Stimulated activated naive CD8-positive, alpha-beta T cell treated with anti-CD3 and anti-CD28 coated beads, Interleukin-15, amount 100 ng/mL, for 72 hours (primary cell): Measurements from ENCODE around the gene C2CD4C.
A peak's percentile ranks its signal among the peaks of the same experiment; 100 is the strongest.
"Not testable (repeated sequence)": the region's sequence is repeated elsewhere in the genome, so short reads cannot be mapped to it uniquely, and the experiment has no call there.

Experiments
- ATAC-seq: fragments of 150-1000 bp; cut with Tn5 transposase; 2 replicates; pipeline ENCODE4 v1.10.0; 2021; ENCODE audit warnings: mild to moderate bottlenecking, moderate library complexity
- DNase-seq, 2 donors: peaks; one replicate each; pipeline ENCODE4 v3.0.0; 2021 to 2022
- H3K27ac Mint-ChIP-seq, 2 donors: one replicate each; pipeline ENCODE4 v1.8.0; 2022; ENCODE audit warnings: mild to moderate bottlenecking in 2 of 2, mixed read lengths in 2 of 2, moderate library complexity in 2 of 2
- H3K27me3 Mint-ChIP-seq: one replicate; pipeline ENCODE4 v1.8.0; 2022; ENCODE audit warnings: mixed read lengths
- H3K4me1 Mint-ChIP-seq: one replicate; pipeline ENCODE4 v1.8.0; 2022; ENCODE audit warnings: mild to moderate bottlenecking, mixed read lengths
- H3K4me3 Mint-ChIP-seq, 2 donors: one replicate each; pipeline ENCODE4 v1.8.0; 2022; ENCODE audit warnings: mild to moderate bottlenecking in 2 of 2, mixed read lengths in 2 of 2, moderate library complexity in 1 of 2
- H3K9me3 Mint-ChIP-seq, 2 donors: one replicate each; pipeline ENCODE4 v1.8.0; 2022; ENCODE audit warnings: mixed read lengths in 2 of 2

The C2CD4C gene

DNA sequence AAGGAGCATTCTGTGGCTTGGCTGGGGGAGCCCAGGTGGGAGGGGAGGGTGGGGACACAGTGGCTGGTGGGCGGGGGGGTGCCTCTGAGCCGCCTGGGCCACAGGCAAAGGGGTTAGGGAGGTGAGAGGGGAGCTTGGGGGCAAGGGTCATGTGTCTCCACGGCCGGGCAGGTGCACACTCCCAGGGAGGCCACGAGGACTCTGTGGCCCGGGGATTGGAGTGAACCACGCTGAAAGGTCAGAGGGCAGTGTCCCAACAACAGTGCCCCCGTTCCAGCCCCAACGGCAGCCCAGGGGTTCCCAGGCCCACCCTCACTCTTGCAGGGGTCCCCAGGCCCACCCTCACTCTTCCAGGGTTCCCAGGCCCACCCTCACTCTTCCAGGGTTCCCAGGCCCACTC is 9.6 kb downstream of the C2CD4C start:
- Mint-ChIP-seq H3K9me3 (peaks cover 8 to 15% of the 10 kb centered on the region in 2 donors), H3K27me3 (peaks cover 29% of the 10 kb centered on the region), H3K27ac (no peak overlapping the region), H3K4me1 (no peaks in the 10 kb centered on the region), H3K4me3 (no peak overlapping the region)
- DNase-seq = no peak
- no peak for ATAC-seq

DNA sequence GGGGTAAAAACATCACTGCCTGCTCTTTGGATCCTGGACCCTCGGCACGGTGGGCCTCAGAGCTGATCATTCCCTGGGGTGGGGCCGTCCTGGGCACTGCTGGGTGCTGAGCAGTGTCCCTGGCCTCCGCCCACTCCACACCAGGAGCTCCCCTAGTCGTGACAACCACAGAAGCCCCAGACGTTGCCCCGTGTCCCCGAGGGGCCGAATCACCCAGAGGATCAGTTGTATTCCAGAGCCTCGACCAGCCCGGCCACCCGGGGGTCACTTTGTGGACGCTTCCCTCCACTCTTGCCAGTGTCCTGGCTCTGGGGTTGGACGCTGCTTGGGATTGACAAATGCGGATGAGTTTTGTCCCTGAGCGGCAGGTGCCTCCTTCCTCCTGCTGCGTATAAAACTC is 10.2 kb downstream of the C2CD4C start:
- Mint-ChIP-seq H3K9me3 (peaks cover 8 to 15% of the 10 kb centered on the region in 2 donors), H3K27me3 (peaks cover 27% of the 10 kb centered on the region), H3K4me1 (no peaks in the 10 kb centered on the region), H3K27ac (no peak overlapping the region), H3K4me3 (no peak overlapping the region)
- no peak for DNase-seq
- ATAC-seq = no peak

DNA sequence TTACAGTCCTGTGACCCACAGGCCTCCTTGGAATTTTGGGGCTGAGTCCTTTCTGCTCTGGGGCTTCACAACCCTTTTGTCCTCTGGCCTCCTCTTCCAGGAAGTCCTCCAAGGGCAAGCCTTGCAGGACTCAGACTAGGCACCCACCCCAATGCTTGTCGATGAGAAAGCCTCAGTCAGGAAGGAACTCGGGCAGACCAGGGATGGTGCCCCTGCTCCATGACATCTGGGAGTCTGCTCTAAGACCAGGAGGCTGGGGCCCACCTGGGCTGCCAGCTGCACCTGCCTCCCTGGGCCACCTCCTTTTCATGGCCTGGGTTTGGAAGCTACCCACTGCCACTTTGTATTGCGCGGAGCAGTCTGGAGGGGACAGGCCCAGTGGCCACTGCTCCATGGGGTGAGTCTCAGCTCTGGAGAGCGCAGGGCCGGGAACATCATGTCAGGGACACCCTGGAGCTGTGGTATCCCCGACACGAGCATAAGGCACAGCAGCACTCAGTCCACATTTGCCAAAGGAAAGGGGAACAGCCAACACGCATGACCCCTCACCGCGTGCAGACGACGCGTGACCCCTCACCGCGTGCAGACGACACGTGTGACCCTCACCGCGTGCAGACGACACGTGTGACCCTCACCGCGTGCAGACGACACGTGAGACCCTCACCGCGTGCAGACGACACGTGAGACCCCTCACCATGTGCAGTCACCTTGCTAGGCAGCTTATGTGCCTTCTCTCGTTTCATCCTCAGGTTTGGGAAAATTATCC is 10.8 kb downstream of the C2CD4C start:
- H3K4me3 Mint-ChIP-seq = no peak overlapping the region
- peaks cover under 1% of the 10 kb centered on the region for H3K4me1 Mint-ChIP-seq
- no peak overlapping the region for H3K27ac Mint-ChIP-seq
- no peak for DNase-seq
- no peak for ATAC-seq
- H3K27me3 Mint-ChIP-seq = peaks cover 21% of the 10 kb centered on the region
- H3K9me3 Mint-ChIP-seq = peaks cover 13 to 21% of the 10 kb centered on the region in 2 donors

DNA sequence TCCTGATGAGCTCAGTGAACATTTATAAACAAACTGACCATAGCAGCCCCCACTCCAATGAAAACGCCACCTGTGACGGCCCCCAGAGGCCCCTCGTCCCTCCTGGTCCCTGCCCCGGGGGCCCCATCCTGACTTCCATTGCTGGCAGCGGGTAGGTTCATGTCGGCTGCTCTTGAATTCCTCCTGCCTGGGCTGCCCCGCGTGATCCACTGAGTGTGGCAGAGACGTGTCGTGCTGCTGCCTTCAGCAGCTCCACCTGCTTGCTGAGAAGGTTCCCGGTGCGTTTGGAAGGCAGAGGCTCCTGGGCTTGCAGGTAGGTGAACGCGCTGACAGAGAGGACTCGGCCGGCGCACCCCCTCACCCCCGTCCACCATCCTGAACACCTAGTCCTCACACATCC is 11.6 kb downstream of the C2CD4C start:
- H3K4me1 Mint-ChIP-seq = peaks cover 8% of the 10 kb centered on the region
- no peak for DNase-seq
- no peak overlapping the region for H3K27ac Mint-ChIP-seq
- peaks cover 14 to 26% of the 10 kb centered on the region in 2 donors for H3K9me3 Mint-ChIP-seq
- H3K27me3 Mint-ChIP-seq = peaks cover 13% of the 10 kb centered on the region
- no peak for ATAC-seq
- H3K4me3 Mint-ChIP-seq = no peak overlapping the region

DNA sequence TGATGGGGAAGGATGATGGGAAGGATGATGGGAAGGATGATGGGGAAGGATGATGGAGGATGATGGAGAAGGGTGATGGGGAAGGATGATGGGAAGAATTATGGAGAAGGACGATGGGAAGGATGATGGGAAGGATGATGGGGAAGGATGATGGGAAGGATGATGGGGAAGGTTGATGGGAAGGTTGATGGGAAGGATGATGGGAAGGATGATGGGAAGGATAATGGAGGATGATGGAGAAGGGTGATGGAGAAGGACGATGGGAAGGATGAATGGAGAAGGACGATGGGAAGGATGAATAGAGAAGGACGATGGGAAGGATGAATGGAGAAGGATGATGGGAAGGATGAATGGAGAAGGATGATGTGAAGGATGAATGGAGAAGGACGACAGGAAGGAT is 13.5 kb downstream of the C2CD4C start:
- peak overlapping the region in 1 of 2 donors; percentile 64 for H3K27ac Mint-ChIP-seq
- no peak for ATAC-seq

DNA sequence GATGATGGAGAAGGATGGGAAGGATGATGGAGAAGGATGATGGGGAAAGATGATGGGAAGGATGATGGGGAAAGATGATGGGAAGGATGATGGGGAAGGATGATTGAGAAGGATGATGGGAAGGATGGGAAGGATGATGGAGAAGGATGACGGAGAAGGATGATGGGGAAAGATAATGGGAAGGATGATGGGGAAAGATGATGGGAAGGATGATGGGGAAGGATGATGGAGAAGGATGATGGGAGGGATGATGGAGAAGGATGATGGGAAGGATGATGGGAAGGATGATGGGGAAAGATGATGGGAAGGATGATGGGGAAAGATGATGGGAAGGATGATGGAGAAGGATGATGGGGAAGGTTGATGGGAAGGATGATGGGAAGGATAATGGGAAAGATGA is 14.1 kb downstream of the C2CD4C start:
- not testable (repeated sequence) for H3K4me1 Mint-ChIP-seq, DNase-seq, H3K27me3 Mint-ChIP-seq, ATAC-seq, H3K4me3 Mint-ChIP-seq, H3K27ac Mint-ChIP-seq
- H3K9me3 Mint-ChIP-seq = peaks cover 14 to 26% of the 10 kb centered on the region in 2 donors

More for the DNA sequence above, 13.5 kb downstream of the C2CD4C start:
- Mint-ChIP-seq H3K9me3 (peaks cover 14 to 26% of the 10 kb centered on the region in 2 donors), H3K4me1 (peaks cover 8% of the 10 kb centered on the region), H3K4me3 (no peak overlapping the region), H3K27me3 (no peaks in the 10 kb centered on the region)
- DNase-seq = no peak

DNA sequence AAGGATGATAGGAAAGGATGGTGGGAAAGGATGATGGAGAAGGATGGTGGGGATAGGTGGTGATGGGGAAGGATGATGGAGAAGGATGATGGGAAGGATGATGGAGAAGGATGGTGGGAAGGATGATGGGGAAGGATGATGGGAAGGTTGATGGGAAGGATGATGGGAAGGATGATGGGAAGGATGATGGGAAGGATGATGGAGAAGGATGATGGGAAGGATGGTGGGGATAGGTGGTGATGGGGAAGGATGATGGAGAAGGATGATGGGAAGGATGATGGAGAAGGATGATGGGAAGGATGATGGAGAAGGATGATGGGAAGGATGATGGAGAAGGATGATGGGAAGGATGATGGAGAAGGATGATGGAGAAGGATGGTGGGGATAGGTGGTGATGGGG is 15.4 kb downstream of the C2CD4C start:
- not testable (repeated sequence) for H3K4me1 Mint-ChIP-seq, H3K4me3 Mint-ChIP-seq, H3K27ac Mint-ChIP-seq, DNase-seq, ATAC-seq
- H3K9me3 Mint-ChIP-seq = peaks cover 14 to 26% of the 10 kb centered on the region in 2 donors
- peaks cover 15% of the 10 kb centered on the region for H3K27me3 Mint-ChIP-seq

DNA sequence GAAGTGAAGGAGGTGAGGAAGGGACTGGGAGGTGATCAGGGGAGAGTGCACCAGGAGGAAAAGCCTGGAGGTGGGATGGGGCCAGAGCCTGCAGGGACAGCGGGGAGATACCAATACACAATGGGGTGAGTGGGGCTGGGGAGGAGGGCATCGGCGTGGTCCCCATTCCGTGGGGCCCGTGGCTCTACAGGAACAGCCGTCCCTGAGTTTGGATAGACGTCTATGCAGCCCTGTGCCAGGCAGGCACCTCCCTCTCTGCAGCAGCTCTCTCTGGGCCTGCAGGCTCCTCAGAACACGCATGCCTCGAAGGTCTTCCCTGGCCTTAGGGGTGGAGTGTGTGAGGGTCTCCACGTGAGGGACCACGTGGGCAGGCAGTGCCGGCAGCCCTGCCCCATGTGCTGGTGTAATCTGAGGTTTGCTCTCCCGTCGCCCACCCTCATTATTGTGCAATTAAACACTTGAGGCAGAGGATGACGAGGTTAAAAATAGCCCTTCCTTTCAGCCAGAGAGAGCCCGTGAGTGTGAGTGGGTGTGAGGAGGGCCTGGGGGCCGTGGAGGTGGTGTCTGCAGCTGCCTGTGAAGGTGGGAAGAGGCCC is 16.5 kb downstream of the C2CD4C start:
- Mint-ChIP-seq H3K4me3 (no peak overlapping the region), H3K27me3 (peaks cover 26% of the 10 kb centered on the region), H3K4me1 (peaks cover 8% of the 10 kb centered on the region), H3K27ac (peak overlapping the region in 1 of 2 donors; percentile 16), H3K9me3 (peaks cover 14 to 26% of the 10 kb centered on the region in 2 donors)
- no peak for ATAC-seq
- DNase-seq = no peak

DNA sequence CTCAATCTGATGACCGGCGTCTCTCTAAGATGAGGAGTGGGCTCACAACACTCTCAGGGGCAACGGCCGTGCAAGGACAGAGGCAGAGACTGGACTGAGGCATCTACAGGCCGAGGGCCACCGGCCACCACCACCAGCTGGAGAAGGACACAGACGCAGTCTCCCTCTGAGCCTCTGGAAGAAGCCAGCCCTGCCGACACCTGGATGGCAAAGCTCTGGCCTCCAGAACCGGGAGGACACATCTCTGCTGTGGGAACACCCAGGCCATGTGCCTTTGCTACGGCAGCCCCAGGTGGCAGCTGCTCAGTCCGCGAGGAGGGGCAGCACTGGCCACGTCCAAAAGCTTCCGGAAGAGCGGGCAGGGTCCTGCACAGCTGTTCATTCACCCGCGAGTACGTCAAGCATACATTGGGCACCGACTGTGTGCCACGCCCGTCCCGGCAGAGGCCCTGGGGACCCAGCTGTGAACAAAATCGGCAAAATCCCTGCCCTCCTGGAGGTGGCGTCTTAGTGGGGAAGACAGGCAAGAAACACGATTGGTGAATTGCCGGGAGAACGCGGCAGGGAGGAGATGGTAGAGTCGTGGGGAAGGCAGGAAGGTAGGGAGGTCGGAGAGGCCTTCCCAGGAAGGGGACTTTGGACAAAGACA is 17.1 kb downstream of the C2CD4C start:
- no peak for ATAC-seq
- peaks cover 14 to 26% of the 10 kb centered on the region in 2 donors for H3K9me3 Mint-ChIP-seq

DNA sequence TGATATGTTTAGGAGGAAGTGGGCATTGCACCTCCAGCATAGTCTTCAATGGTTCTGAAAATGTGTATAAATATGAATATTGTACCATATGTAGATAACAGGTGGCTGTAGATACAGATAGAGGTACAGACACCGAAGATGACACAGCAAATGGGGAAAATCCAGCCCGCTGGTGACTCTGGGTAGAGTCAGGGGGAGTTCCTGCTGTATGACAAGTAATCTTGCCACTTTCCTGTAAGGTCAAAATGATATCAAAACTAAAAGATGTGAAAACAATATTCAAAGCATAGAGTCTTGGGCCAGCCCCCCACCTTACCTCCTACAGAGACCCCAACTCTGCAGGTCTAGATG is 17.8 kb downstream of the C2CD4C start:
- ATAC-seq = no peak
- no peak for DNase-seq
- peaks cover 8% of the 10 kb centered on the region for H3K4me1 Mint-ChIP-seq

More for the DNA sequence above, 17.1 kb downstream of the C2CD4C start:
- peaks cover 8% of the 10 kb centered on the region for H3K4me1 Mint-ChIP-seq
- H3K27me3 Mint-ChIP-seq = peaks cover 30% of the 10 kb centered on the region
- no peak overlapping the region for H3K4me3 Mint-ChIP-seq
- no peak overlapping the region for H3K27ac Mint-ChIP-seq
- DNase-seq = no peak

DNA sequence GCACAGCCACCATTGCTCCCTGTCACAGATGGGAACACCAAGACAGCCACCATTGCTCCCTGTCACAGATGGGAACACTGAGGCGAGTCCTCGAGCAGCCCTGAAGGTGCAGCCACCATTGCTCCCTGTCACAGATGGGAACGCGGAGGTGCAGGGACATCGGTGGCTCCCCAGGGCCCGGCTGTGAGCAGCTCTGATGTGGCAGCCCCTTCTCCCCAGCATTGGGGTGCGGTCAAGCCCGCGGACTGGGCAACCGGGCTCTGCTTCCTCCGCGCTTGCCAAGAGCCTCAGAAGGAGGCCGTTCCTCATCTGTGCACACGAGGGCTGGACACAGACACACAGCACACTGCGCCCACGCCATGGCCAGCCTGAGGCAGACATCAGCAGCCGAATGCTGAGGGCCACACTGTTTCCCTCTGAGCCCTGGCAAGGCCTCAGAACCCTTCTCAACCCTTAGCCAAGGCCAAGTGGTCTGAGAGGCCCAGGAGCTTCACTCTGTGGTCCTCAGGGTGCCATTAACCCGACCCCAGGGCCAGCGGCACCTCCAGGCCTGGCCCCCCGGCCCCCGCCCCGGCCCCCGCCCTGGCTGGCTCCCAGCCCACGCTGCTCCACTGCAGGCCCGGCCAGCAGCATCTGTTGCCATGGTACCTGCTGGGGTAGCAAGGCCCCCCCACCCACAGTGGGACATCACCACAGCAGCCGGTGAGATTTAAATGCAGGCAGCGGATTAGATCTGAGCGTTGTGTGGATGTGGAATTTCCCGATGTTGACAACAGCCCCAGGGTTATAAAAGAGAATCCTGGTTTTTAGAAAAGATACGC is 18.4 kb downstream of the C2CD4C start:
- ATAC-seq = no peak
- H3K4me3 Mint-ChIP-seq = no peak overlapping the region
- no peak for DNase-seq
- H3K4me1 Mint-ChIP-seq = peaks cover 8% of the 10 kb centered on the region
- no peak overlapping the region for H3K27ac Mint-ChIP-seq
- H3K9me3 Mint-ChIP-seq = peaks cover 10 to 21% of the 10 kb centered on the region in 2 donors
- peaks cover 41% of the 10 kb centered on the region for H3K27me3 Mint-ChIP-seq

More for the DNA sequence above, 17.8 kb downstream of the C2CD4C start:
- H3K4me3 Mint-ChIP-seq = no peak overlapping the region
- H3K27me3 Mint-ChIP-seq = peaks cover 35% of the 10 kb centered on the region
- H3K9me3 Mint-ChIP-seq = peaks cover 14 to 26% of the 10 kb centered on the region in 2 donors
- no peak overlapping the region for H3K27ac Mint-ChIP-seq

DNA sequence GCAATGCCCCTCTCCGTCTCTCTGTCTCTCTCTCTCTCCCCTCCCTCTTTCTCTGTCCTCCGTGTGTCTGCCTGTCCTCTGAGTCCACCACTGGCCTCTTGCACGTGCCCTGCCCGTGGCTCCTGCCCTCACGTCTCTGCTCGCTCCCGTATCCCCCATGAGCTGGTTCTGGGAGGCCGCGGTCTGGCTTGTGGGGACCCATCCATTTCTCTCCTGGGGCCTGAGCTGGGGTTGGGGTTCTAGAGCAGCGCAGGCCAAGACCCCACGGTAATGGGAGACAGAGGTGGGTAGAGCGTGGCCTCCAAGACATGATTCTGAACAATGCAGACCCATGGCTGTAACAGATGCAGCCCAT is 19.0 kb downstream of the C2CD4C start:
- Mint-ChIP-seq H3K4me3 (no peak overlapping the region), H3K27ac (no peak overlapping the region), H3K9me3 (peaks cover 6 to 14% of the 10 kb centered on the region in 2 donors), H3K4me1 (peaks cover 8% of the 10 kb centered on the region), H3K27me3 (peaks cover 48% of the 10 kb centered on the region)
- no peak for DNase-seq
- ATAC-seq = no peak

DNA sequence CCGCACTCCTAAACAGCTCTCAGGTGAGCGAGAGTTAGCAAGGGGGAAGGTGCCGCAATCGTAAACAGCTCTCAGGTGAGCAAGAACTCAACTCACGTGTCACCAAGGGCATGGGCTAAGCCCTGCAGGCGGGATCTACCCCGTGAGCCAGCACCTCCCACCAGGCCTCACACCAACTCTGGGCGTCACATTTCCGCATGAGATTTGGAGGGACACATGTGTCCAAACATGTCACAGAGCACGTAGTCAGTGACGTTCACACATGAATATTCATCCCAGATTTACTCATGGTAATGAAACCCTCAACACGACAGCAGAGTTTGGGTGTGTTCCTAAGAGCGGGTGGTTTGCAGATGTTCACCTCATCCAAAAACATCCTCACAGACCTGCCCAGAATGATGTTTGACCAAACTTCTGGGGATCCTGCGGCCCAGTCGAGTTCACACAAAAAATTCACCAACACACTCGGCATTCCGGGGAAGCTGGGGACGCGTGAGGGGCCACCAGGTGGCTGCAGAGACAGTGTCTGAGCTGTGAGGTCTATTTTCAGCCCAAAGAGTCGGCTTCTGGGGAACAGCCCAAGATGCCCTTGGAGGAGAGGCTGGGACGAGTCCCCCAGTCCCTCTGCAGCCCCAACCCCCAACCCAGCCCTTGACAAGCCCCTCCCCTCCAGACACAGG is 19.6 kb downstream of the C2CD4C start:
- H3K4me1 Mint-ChIP-seq = peaks cover 11% of the 10 kb centered on the region
- peaks cover 6 to 11% of the 10 kb centered on the region in 2 donors for H3K9me3 Mint-ChIP-seq
- ATAC-seq = no peak
- H3K4me3 Mint-ChIP-seq = no peak overlapping the region
- peaks cover 53% of the 10 kb centered on the region for H3K27me3 Mint-ChIP-seq
- no peak overlapping the region for H3K27ac Mint-ChIP-seq
- DNase-seq = no peak

DNA sequence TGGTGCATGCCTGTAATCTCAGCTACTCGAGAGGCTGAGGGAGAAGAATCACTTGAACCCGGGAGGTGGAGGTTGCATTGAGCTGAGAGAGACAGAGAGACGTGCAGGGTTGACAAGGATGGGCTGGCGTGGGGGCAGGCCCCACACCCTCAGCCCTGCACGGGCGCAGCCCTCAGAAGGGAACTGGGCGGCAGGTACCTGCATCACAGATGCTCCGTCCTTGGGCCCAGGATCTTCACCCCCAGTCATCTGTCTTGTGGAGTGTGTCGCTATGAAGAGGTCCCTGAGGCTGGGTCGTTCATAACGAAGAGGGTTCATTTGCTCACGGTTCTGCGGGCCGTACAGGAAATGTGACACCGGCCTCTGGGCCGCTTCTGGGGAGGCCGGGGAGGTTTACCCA is 20.3 kb downstream of the C2CD4C start:
- peaks cover 60% of the 10 kb centered on the region for H3K27me3 Mint-ChIP-seq
- peaks cover 6 to 10% of the 10 kb centered on the region in 2 donors for H3K9me3 Mint-ChIP-seq
- no peak overlapping the region for H3K27ac Mint-ChIP-seq
- H3K4me3 Mint-ChIP-seq = no peak overlapping the region
- DNase-seq (no peak), ATAC-seq (no peak)
- peaks cover 18% of the 10 kb centered on the region for H3K4me1 Mint-ChIP-seq

DNA sequence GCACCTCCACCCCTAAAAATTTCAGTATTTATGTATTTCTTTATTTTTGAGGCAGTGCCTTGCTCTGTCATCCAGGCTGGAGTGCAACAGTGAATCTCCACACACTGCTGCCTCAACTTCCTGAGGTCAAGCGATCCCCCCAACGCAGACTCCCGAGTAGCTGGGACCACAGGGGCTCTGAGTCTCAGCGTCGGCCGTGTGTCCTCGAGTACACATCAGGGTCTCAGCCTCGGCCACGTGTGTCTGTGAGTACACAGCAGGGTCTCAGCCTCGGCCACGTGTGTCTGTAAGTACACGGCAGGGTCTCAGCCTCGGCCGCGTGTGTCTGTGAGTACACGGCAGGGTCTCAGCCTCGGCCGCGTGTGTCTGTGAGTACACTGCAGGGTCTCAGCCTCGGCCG is 21.2 kb downstream of the C2CD4C start:
- Mint-ChIP-seq H3K27ac (no peak overlapping the region), H3K4me1 (peaks cover 23% of the 10 kb centered on the region), H3K4me3 (no peak overlapping the region), H3K27me3 (peaks cover 65% of the 10 kb centered on the region), H3K9me3 (peaks cover 0 to 1% of the 10 kb centered on the region in 2 donors)
- no peak for ATAC-seq
- DNase-seq = no peak
